Activated T-cell treated with anti-CD3 and anti-CD28 coated beads, Interleukin-2, amount 50 U/mL, for 4 hours (primary cell): ENCODE results near the gene CD48. TPM values are rescaled to one million over a fixed set of nuclear protein-coding genes. Genes with fewer than 3 reads are reported as not detected.

ENCODE experiments used
- ATAC-seq, 2 donors: fragments of 200-7000 bp; cut with Tn5 transposase; one replicate each; pipeline ENCODE4 v1.10.0; 2021
- DNase-seq: peaks from one replicate; pipeline ENCODE4 v3.0.0-alpha.2; 2020
- H3K27me3 Mint-ChIP-seq: one replicate; pipeline ENCODE4 v1.8.0; 2021; ENCODE audit warnings: low read depth, mixed read lengths
- H3K36me3 Mint-ChIP-seq: one replicate; pipeline ENCODE4 v1.8.0; 2022; ENCODE audit warnings: mixed read lengths; ENCODE audit not compliant: insufficient read depth
- H3K4me1 Mint-ChIP-seq: one replicate; pipeline ENCODE4 v1.8.0; 2021; ENCODE audit warnings: low read depth, mixed read lengths
- H3K4me3 Mint-ChIP-seq: one replicate; pipeline ENCODE4 v1.8.0; 2021; ENCODE audit warnings: mild to moderate bottlenecking, moderate library complexity, mixed read lengths
- H3K9me3 Mint-ChIP-seq: one replicate; pipeline ENCODE4 v1.8.0; 2021; ENCODE audit warnings: mixed read lengths
- total RNA-seq, 3 donors: library from RNA; stranded (reverse); gene quantifications; one replicate each; pipeline ENCODE4 v1.2.1, GENCODE V29; 2021

CD48 gene, protein sequence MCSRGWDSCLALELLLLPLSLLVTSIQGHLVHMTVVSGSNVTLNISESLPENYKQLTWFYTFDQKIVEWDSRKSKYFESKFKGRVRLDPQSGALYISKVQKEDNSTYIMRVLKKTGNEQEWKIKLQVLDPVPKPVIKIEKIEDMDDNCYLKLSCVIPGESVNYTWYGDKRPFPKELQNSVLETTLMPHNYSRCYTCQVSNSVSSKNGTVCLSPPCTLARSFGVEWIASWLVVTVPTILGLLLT
- total RNA-seq = 100 to 1,000 TPM; 313 to 347 (median 336) TPM

- H3K4me1 Mint-ChIP-seq = peaks cover 47% of the 10 kb centered on the region
- DNase-seq (peak; percentile 34), ATAC-seq (peak; percentile 58 to 60)
- no peaks in the 10 kb centered on the region for H3K9me3 Mint-ChIP-seq
- H3K4me3 Mint-ChIP-seq = no peak within 1 kb of the TSS
- H3K27me3 Mint-ChIP-seq = no peaks in the 10 kb centered on the region
- peaks cover 3% of the 10 kb centered on the region for H3K36me3 Mint-ChIP-seq
Observed at GRCh38 chr1:160711602-160712311, at the start of gene CD48. Gene CD48 (minus strand): TSS chr1:160711822. CDS start chr1:160711763, 59 bp downstream.

DNA sequence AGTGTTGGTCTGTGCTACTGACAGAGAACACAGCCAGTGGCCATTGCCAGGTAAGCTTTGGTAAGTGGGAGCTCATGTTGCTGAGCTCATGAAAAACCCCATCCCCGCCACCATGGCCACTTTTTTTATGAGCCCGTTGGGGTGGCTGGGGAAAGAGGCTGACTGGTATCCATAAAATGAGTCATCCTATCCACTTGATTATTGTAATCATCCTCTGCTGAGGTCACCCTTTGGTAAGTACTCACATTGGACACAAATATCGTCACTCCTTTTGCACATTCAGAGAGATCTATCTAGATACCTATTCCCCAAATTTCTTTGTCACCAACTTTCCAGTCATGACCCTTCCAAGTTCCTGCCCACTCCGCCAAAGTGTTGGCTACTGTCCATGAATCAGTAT is 49.4 kb upstream of the CD48 start:
- Mint-ChIP-seq H3K9me3 (no peaks in the 10 kb centered on the region), H3K27me3 (no peaks in the 10 kb centered on the region), H3K36me3 (no peaks in the 10 kb centered on the region), H3K4me3 (no peak overlapping the region), H3K4me1 (peaks cover 19% of the 10 kb centered on the region)
- DNase-seq (no peak), ATAC-seq (no peak)

GRCh38 chr1:160759740-160760139 is 48.1 kb upstream of the CD48 start:
- DNase-seq (no peak), ATAC-seq (no peak)
- Mint-ChIP-seq H3K9me3 (no peaks in the 10 kb centered on the region), H3K4me1 (peaks cover 22% of the 10 kb centered on the region), H3K36me3 (no peaks in the 10 kb centered on the region), H3K4me3 (no peak overlapping the region), H3K27me3 (no peaks in the 10 kb centered on the region)

GRCh38 chr1:160758521-160758920 is 46.9 kb upstream of the CD48 start:
- Mint-ChIP-seq H3K4me3 (no peak overlapping the region), H3K9me3 (no peaks in the 10 kb centered on the region), H3K27me3 (no peaks in the 10 kb centered on the region), H3K4me1 (peaks cover 27% of the 10 kb centered on the region), H3K36me3 (no peaks in the 10 kb centered on the region)
- no peak for ATAC-seq
- DNase-seq = no peak

DNA sequence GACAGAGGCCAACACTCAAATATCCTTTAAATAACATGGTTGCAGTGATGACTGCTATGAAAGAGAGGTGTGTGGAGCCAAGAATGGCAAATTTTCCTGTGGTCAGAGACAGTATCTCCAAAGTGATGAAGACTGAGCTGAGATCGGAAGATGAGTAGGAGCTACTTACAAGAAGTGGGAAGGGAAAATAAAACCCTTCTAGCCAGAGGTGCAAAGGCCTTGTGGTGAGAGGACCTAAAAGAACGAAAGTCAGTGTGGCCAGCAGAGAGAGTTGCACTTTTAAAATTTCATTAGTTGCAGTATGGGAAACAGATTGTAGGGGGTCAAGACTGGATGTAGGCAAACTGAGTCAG is 45.2 kb upstream of the CD48 start:
- Mint-ChIP-seq H3K9me3 (no peaks in the 10 kb centered on the region), H3K4me1 (peaks cover 42% of the 10 kb centered on the region), H3K27me3 (no peaks in the 10 kb centered on the region), H3K4me3 (no peak overlapping the region), H3K36me3 (peaks cover 8% of the 10 kb centered on the region)
- ATAC-seq (peak in 1 of 2 donors; percentile 8), DNase-seq (no peak)

DNA sequence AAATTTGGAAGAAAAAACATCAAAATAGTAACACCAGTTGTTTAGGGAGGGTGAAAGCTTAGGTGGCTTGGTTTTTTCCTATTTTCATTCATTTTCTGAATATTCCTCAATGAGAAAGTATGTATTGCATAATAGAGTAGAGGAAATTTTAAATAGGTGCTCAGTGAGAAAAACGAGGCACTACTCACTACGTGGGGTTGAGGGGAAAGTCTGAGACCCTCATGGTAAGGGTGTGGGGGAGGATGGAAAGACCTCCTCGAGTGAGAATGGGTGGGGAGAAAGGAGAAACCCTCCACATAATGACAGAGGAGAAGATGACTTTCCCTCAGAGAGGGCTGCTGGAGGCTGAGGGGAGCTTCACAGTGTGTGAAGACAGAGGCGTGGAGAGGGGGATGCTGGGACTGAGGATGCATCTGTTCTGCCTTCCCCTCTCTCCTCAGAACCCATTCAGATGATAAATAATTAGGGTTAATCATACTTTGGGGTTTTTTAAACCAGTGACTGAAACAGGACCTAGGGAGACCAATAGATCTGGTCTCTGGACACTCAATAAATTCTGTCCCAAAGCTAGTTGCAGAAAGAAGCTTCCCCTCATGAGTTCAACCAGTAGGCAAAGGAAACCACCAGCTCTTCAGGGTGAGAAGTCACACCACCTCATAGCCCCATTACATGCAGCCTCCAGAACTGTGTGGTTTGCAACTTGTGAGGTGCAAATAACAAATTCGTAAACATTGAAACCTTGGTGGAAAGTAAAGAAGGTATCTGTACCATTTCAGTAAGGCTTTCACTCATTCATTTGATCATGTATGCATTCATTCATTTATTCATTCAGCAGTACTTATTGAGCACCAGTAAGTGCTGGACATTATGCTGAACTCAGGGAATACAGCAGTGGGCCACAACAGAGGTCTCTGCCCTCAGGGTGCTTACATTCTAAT is 44.6 kb upstream of the CD48 start:
- peak overlapping the region; percentile 33 for H3K4me3 Mint-ChIP-seq
- peaks cover 11% of the 10 kb centered on the region for H3K36me3 Mint-ChIP-seq
- H3K4me1 Mint-ChIP-seq = peaks cover 47% of the 10 kb centered on the region
- peak; percentile 74 to 78 for ATAC-seq
- H3K27me3 Mint-ChIP-seq = no peaks in the 10 kb centered on the region
- no peaks in the 10 kb centered on the region for H3K9me3 Mint-ChIP-seq
- no peak for DNase-seq

- Mint-ChIP-seq H3K4me1 (peaks cover 54% of the 10 kb centered on the region), H3K4me3 (peak overlapping the region; percentile 33)
Observed at GRCh38 chr1:160755461-160755860, 43.8 kb upstream of the CD48 start.

GRCh38 chr1:160753594-160753993 is 42.0 kb upstream of the CD48 start:
- H3K36me3 Mint-ChIP-seq = peaks cover 24% of the 10 kb centered on the region
- no peak overlapping the region for H3K4me3 Mint-ChIP-seq
- no peaks in the 10 kb centered on the region for H3K27me3 Mint-ChIP-seq
- H3K4me1 Mint-ChIP-seq = peaks cover 66% of the 10 kb centered on the region
- no peak for DNase-seq
- ATAC-seq = no peak
- H3K9me3 Mint-ChIP-seq = no peaks in the 10 kb centered on the region

More at GRCh38 chr1:160755461-160755860, 43.8 kb upstream of the CD48 start:
- peaks cover 18% of the 10 kb centered on the region for H3K36me3 Mint-ChIP-seq
- DNase-seq (no peak), ATAC-seq (no peak)
- H3K27me3 Mint-ChIP-seq = no peaks in the 10 kb centered on the region
- no peaks in the 10 kb centered on the region for H3K9me3 Mint-ChIP-seq

DNA sequence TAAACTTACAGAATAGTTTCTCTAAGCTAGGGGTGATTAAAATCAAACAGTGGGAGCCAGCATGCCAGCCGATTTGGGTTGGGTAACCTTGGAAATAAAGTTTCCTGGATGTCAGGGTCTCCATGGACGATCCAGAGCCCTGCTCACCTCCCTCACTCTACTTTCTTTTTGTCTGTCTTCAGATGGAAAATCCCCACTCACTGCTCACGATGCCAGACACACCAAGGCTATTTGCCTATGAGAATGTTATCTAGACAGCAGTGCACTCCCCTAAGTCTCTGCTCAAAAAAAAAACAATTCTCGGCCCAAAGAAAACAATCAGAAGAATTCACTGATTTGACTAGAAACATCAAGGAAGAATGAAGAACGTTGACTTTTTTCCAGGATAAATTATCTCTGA is 41.3 kb upstream of the CD48 start:
- DNase-seq (no peak), ATAC-seq (no peak)
- Mint-ChIP-seq H3K4me1 (peaks cover 73% of the 10 kb centered on the region), H3K27me3 (no peaks in the 10 kb centered on the region), H3K9me3 (no peaks in the 10 kb centered on the region), H3K4me3 (no peak overlapping the region), H3K36me3 (peaks cover 28% of the 10 kb centered on the region)

- ATAC-seq (no peak), DNase-seq (no peak)
- Mint-ChIP-seq H3K9me3 (no peaks in the 10 kb centered on the region), H3K27me3 (no peaks in the 10 kb centered on the region), H3K4me1 (peaks cover 76% of the 10 kb centered on the region), H3K36me3 (peaks cover 31% of the 10 kb centered on the region), H3K4me3 (no peak overlapping the region)
Observed at GRCh38 chr1:160752406-160752805, 40.8 kb upstream of the CD48 start.

DNA sequence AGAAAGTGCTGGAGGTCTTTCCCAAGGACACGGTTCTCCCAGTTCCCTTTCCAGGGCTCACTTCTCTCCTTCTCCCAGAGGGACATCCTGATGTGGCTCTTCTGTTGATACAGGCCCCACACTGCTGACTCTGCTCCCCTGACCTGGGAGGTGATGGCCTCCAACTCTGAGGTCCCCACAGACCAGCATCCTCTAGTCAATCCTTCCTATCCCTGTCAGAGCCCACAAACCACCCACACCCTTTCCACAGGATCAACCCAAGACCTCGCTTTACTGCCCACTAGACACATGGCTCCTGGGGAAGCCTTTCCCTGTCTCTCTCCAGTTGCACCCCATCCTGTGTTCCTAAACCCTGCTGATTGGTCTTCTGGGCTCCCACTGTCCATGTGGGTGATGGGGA is 39.0 kb upstream of the CD48 start:
- Mint-ChIP-seq H3K27me3 (no peaks in the 10 kb centered on the region), H3K9me3 (no peaks in the 10 kb centered on the region), H3K4me1 (peaks cover 70% of the 10 kb centered on the region), H3K36me3 (peaks cover 31% of the 10 kb centered on the region), H3K4me3 (peak overlapping the region; percentile 7)
- DNase-seq (no peak), ATAC-seq (no peak)

DNA sequence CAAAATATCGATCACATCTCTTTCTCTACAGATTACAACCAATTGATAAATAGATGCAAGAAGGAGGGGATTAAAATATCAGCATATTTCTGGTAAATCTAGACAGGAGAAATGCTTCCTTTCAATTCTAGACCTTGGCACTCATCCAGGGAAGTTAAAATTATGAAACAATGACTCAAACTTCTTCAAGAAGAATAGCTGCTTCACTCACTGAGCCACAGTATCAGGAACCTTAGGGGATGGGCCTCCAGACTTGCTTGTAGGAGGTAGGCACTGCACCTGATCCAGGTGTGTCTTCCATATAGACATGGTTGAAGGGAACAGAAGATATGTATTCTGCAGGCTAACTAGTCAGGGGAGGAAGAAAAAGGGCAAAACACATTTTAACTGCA is 37.3 kb upstream of the CD48 start:
- peaks cover 34% of the 10 kb centered on the region for H3K36me3 Mint-ChIP-seq
- no peak for DNase-seq
- no peaks in the 10 kb centered on the region for H3K9me3 Mint-ChIP-seq

DNA sequence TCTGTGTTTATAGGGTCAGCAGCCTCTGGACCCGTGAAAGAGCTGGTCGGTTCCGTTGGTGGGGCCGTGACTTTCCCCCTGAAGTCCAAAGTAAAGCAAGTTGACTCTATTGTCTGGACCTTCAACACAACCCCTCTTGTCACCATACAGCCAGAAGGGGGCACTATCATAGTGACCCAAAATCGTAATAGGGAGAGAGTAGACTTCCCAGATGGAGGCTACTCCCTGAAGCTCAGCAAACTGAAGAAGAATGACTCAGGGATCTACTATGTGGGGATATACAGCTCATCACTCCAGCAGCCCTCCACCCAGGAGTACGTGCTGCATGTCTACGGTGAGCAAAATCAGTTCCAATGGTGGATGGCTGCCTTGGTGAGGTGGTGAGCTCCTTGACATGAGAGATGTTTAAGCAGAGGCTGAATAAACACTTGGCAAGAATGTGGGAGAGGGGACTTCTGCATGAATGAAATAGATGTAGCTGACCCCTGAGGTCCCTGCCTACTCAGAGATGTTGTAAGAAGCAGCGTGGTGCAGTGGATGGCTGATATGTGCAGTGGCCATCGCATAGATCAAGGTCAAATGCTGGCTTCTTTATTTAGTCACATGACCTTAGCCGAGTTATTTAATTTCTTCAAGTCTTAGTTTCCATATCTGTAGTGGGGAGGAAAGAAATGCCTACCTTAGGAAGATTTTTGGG is 36.7 kb upstream of the CD48 start:
- Mint-ChIP-seq H3K4me1 (peaks cover 83% of the 10 kb centered on the region), H3K36me3 (peaks cover 34% of the 10 kb centered on the region), H3K9me3 (no peaks in the 10 kb centered on the region), H3K27me3 (no peaks in the 10 kb centered on the region), H3K4me3 (no peak overlapping the region)
- ATAC-seq = no peak
- DNase-seq = no peak

More for the DNA sequence above, 37.3 kb upstream of the CD48 start:
- ATAC-seq = no peak
- no peak overlapping the region for H3K4me3 Mint-ChIP-seq
- peaks cover 83% of the 10 kb centered on the region for H3K4me1 Mint-ChIP-seq
- no peaks in the 10 kb centered on the region for H3K27me3 Mint-ChIP-seq

DNA sequence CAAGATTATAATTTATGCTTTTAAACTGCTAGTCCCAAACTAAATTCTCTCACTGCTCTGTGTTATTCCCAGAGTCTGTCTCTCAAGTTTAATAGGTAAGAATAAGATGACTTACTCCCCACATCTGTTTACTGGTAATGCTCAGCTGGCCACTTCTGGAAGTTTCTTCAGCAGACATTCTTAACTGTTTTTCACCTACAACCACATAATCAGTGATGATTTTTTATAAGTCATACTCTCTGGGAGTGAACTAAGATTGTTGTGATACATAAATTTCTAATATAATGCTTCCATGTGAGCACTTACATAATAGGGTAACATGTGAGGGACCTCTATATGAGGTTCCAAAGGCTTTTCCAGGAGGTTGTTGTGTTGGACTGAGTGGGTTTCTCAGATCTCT is 36.1 kb upstream of the CD48 start:
- no peaks in the 10 kb centered on the region for H3K27me3 Mint-ChIP-seq
- H3K4me1 Mint-ChIP-seq = peaks cover 84% of the 10 kb centered on the region
- no peaks in the 10 kb centered on the region for H3K9me3 Mint-ChIP-seq
- no peak for ATAC-seq
- no peak overlapping the region for H3K4me3 Mint-ChIP-seq
- H3K36me3 Mint-ChIP-seq = peaks cover 35% of the 10 kb centered on the region
- DNase-seq = no peak
